HCT116 (cell line): ENCODE data around the gene MRPS34. TPM values are rescaled to one million over a fixed set of nuclear protein-coding genes. Genes with fewer than 3 reads are reported as not detected.

Experiments
- ATAC-seq: fragments of 200-7000 bp; cut with Tn5 transposase; 2 replicates; pipeline ENCODE4 v1.9.1; 2020; ENCODE audit warnings: mild to moderate bottlenecking, moderate library complexity
- BruUV-seq: library from RNA; stranded (reverse); fragments of 400-500 nt; replicated peaks from 2 replicates; lab custom pipeline; 2021; lab: Mats Ljungman, UMichigan
- CTCF ChIA-PET: fragments of 300-600 bp; sonication (Branson Sonifier 250); formaldehyde crosslinking; loops from one replicate; lab custom pipeline; 2021; ENCODE audit warnings: antibody characterized with exemption; lab: Charles Lee
- POLR2A ChIA-PET: fragments of 300-600, 350-600 bp; sonication (Branson Sonifier 250); formaldehyde crosslinking; loops from one replicate; lab custom pipeline; 2021; ENCODE audit warnings: antibody characterized with exemption; lab: Charles Lee
- RAD21 ChIA-PET, 2 experiments: fragments of 300-600 bp; sonication (Branson Sonifier 250); formaldehyde crosslinking; loops; one replicate each; lab custom pipeline; 2023; ENCODE audit warnings: low total read pairs in 2 of 2; ENCODE audit not compliant: uncharacterized antibody in 2 of 2, unreplicated experiment in 2 of 2, low non-redundant PET in 1 of 2; lab: Charles Lee
- DNase-seq: peaks from one replicate; pipeline ENCODE4 v3.0.0-alpha.2; 2010; ENCODE audit warnings: low read depth, low spot score
- H2AFZ ChIP-seq: fragments of 200-600 bp; shearing (Covaris generic), sonication (generic); 2 replicates; pipeline ENCODE4 v1.6.1; 2017; ENCODE audit warnings: low read depth, mixed run types, mixed read lengths, antibody characterized with exemption, low read length; ENCODE audit not compliant: poor library complexity, severe bottlenecking
- H3K27ac ChIP-seq: 2 replicates; pipeline ENCODE4 v1.5.1; 2012; ENCODE audit warnings: low read depth, low read length
- H3K27me3 ChIP-seq: fragments of 200-600 bp; sonication (generic); 2 replicates; pipeline ENCODE4 v1.6.1; 2016; ENCODE audit warnings: mixed run types, low read length, mixed read lengths; ENCODE audit not compliant: insufficient read depth
- H3K36me3 ChIP-seq, 2 experiments: fragments of 200-500 bp in 1 of 2; fragments of 200-600 bp in 1 of 2; sonication (Bioruptor generic) in 1 of 2; sonication (generic) in 1 of 2; 2 replicates each; pipeline versions ENCODE4 v1.5.1 to v1.6.1; 2014 to 2016; ENCODE audit warnings: low read length in 2 of 2, inconsistent platforms in 1 of 2, mixed read lengths in 1 of 2, mixed run types in 1 of 2; ENCODE audit not compliant: insufficient read depth in 2 of 2, control insufficient read depth in 1 of 2
- H3K4me1 ChIP-seq, 2 experiments: fragments of 200-600 bp in 1 of 2; sonication (generic) in 1 of 2; 2 replicates each; pipeline versions ENCODE4 v1.5.1 to v1.6.1; 2012 to 2017; ENCODE audit warnings: low read length in 2 of 2, inconsistent platforms in 1 of 2, mild to moderate bottlenecking in 1 of 2, mixed read lengths in 1 of 2, mixed run types in 1 of 2, moderate library complexity in 1 of 2; ENCODE audit not compliant: insufficient read depth in 2 of 2, control insufficient read depth in 1 of 2
- H3K4me2 ChIP-seq: fragments of 200-600 bp; sonication (generic); 2 replicates; pipeline ENCODE4 v1.6.1; 2017; ENCODE audit warnings: mixed run types, low read length, mixed read lengths
- H3K4me3 ChIP-seq, 2 experiments: fragments of 200-600 bp in 1 of 2; sonication (generic) in 1 of 2; replicated peaks in 1 of 2; 2 replicates each; pipeline ENCODE4 v1.5.1; 2011 to 2016; ENCODE audit warnings: low read length in 2 of 2, control low read depth in 1 of 2, low read depth in 1 of 2, mild to moderate bottlenecking in 1 of 2, mixed read lengths in 1 of 2, mixed run types in 1 of 2
- H3K79me2 ChIP-seq: fragments of 200-600 bp; sonication (generic); 2 replicates; pipeline ENCODE4 v1.6.1; 2017; ENCODE audit warnings: mild to moderate bottlenecking, mixed run types, low read length, moderate library complexity, mixed read lengths; ENCODE audit not compliant: insufficient read depth
- H3K9ac ChIP-seq: fragments of 200-600 bp; sonication (generic); 2 replicates; pipeline ENCODE4 v1.6.1; 2016; ENCODE audit warnings: low read length, mixed read lengths
- H3K9me2 ChIP-seq: fragments of 200-600 bp; sonication (generic), shearing (Covaris generic); 2 replicates; pipeline ENCODE4 v1.6.1; 2017; ENCODE audit warnings: mixed run types, mild to moderate bottlenecking, moderate library complexity; ENCODE audit not compliant: insufficient read depth
- H3K9me3 ChIP-seq, 2 experiments: fragments of 200-500 bp in 1 of 2; fragments of 200-600 bp in 1 of 2; sonication (Bioruptor generic) in 1 of 2; sonication (generic) in 1 of 2; 2 replicates each; pipeline ENCODE4 v1.6.1; 2014 to 2017; ENCODE audit warnings: low read length in 2 of 2, mixed read lengths in 2 of 2, inconsistent platforms in 1 of 2, low read depth in 1 of 2, mild to moderate bottlenecking in 1 of 2, mixed run types in 1 of 2, moderate library complexity in 1 of 2; ENCODE audit not compliant: control insufficient read depth in 1 of 2, insufficient read depth in 1 of 2
- H4K20me1 ChIP-seq: fragments of 200-600 bp; sonication (generic), shearing (Covaris generic); 2 replicates; pipeline ENCODE4 v1.6.1; 2017; ENCODE audit warnings: mixed run types, mild to moderate bottlenecking, moderate library complexity; ENCODE audit not compliant: insufficient read depth
- ATF3 ChIP-seq: IDR thresholded peaks from 2 replicates; pipeline ENCODE4 v1.6.1; 2012
- CBX3 ChIP-seq: IDR thresholded peaks from 2 replicates; pipeline ENCODE4 v1.6.1; 2012; ENCODE audit warnings: low read depth
- CEBPB ChIP-seq: IDR thresholded peaks from 2 replicates; pipeline ENCODE4 v1.6.1; 2012; ENCODE audit warnings: low read depth
- CTCF ChIP-seq, 3 experiments: fragments of 200-600 bp in 1 of 3; sonication (generic) in 1 of 3; IDR thresholded peaks in 2 of 3; conservative IDR thresholded peaks in 1 of 3; 2 replicates each; pipeline ENCODE4 v1.5.1; 2012 to 2017; ENCODE audit warnings: low read depth in 2 of 3, low read length in 2 of 3, antibody characterized with exemption in 1 of 3, borderline replicate concordance in 1 of 3, control low read depth in 1 of 3, mild to moderate bottlenecking in 1 of 3, mixed read lengths in 1 of 3, mixed run types in 1 of 3, moderate library complexity in 1 of 3; ENCODE audit not compliant: insufficient read depth in 1 of 3
- EGR1 ChIP-seq: IDR thresholded peaks from 2 replicates; pipeline ENCODE4 v1.6.1; 2012; ENCODE audit warnings: low read depth
- ELF1 ChIP-seq: IDR thresholded peaks from 2 replicates; pipeline ENCODE4 v1.6.1; 2012; ENCODE audit warnings: low read depth, borderline replicate concordance
- FOSL1 ChIP-seq: IDR thresholded peaks from 2 replicates; pipeline ENCODE4 v1.6.1; 2012; ENCODE audit warnings: low read depth
- MAX ChIP-seq: IDR thresholded peaks from 2 replicates; pipeline ENCODE4 v1.6.1; 2012
- POLR2A ChIP-seq: IDR thresholded peaks from 2 replicates; pipeline ENCODE4 v1.7.0; 2011; ENCODE audit warnings: borderline replicate concordance; ENCODE audit not compliant: insufficient read depth, insufficient read length; ENCODE audit errors: extremely low read depth
- POLR2AphosphoS5 ChIP-seq: IDR thresholded peaks from 2 replicates; pipeline ENCODE4 v1.6.1; 2011; ENCODE audit warnings: mild to moderate bottlenecking, low read depth, low read length, moderate library complexity
- RAD21 ChIP-seq: IDR thresholded peaks from 2 replicates; pipeline ENCODE4 v1.6.1; 2012; ENCODE audit warnings: low read depth, mild to moderate bottlenecking
- REST ChIP-seq: IDR thresholded peaks from 2 replicates; pipeline ENCODE4 v1.6.1; 2012; ENCODE audit warnings: low read depth
- SIN3A ChIP-seq: IDR thresholded peaks from 2 replicates; pipeline ENCODE4 v1.6.1; 2012; ENCODE audit warnings: low read depth
- SP1 ChIP-seq: IDR thresholded peaks from 2 replicates; pipeline ENCODE4 v1.6.1; 2012; ENCODE audit warnings: low read depth
- SRF ChIP-seq: IDR thresholded peaks from 2 replicates; pipeline ENCODE4 v1.6.1; 2012; ENCODE audit warnings: low read depth
- TCF7L2 ChIP-seq: IDR thresholded peaks from 2 replicates; pipeline ENCODE4 v1.7.0; 2011; ENCODE audit warnings: borderline replicate concordance, inconsistent platforms; ENCODE audit not compliant: insufficient read depth, insufficient read length; ENCODE audit errors: extremely low read depth
- ZFX ChIP-seq: fragments of 450-650 bp; IDR thresholded peaks from 2 replicates; pipeline ENCODE4 v1.6.1; 2017
- ZNF274 ChIP-seq: fragments of 200-500 bp; sonication (Bioruptor generic); IDR thresholded peaks from 2 replicates; pipeline ENCODE4 v1.6.1; 2014; ENCODE audit warnings: mild to moderate bottlenecking, low read depth, low read length, inconsistent platforms
- intact Hi-C: fragments of 100-400 bp; cut with micrococcal nuclease; formaldehyde crosslinking; loops from 2 replicates; pipeline ENCODE4 v1.10.0; 2022
- total RNA-seq: library from RNA; stranded (reverse); gene quantifications from one replicate; pipeline ENCODE4 v1.2.1, GENCODE V29; 2021; ENCODE audit not compliant: unreplicated experiment

MRPS34 gene
- total RNA-seq, 1 experiment from 2014 or later: 200 TPM

- no peaks in the 10 kb centered on the region for H3K9me3 ChIP-seq
- CTCF ChIA-PET: no interaction called here
- H3K4me1 ChIP-seq: peaks cover 7% of the 10 kb centered on the region in 2 experiments
- BruUV-seq: no TSS peak
- 0 out of 4 replicates have a peak, but pooled peaks cover 2 to 5% of the 10 kb centered on the region in 2 experiments for H3K36me3 ChIP-seq
- no peak for ATAC-seq
- H2AFZ ChIP-seq: no peak overlapping the region
- DNase-seq: no peak
- H3K79me2 ChIP-seq: no peaks in the 10 kb centered on the region
- TF ChIP-seq FOSL1: no peak
- TF ChIP-seq ZFX: no peak
- TF ChIP-seq ZNF274: no peak
- TF ChIP-seq CBX3: no peak
- no peak for TF ChIP-seq POLR2A
- no peak for TF ChIP-seq SIN3A
- no peak for TF ChIP-seq SP1
- TF ChIP-seq RAD21: no peak
- TF ChIP-seq POLR2AphosphoS5: no peak
- no peak for TF ChIP-seq CTCF (IDR thresholded peaks at IDR 0.05 in 2 of 3, conservative IDR thresholded peaks at IDR 0.05 in 1 of 3; ENCODE audit: borderline replicate concordance in 1 of 3, insufficient read depth in 1 of 3, low read depth in 2 of 3, low read length in 2 of 3)
- TF ChIP-seq ELF1: no peak
- TF ChIP-seq SRF: no peak
- no peak for TF ChIP-seq ATF3
- TF ChIP-seq MAX: no peak
- no peak for TF ChIP-seq REST
- no peak for TF ChIP-seq CEBPB
- no peak for TF ChIP-seq TCF7L2
- TF ChIP-seq EGR1: no peak
- TF ChIP-seq, all 23 proteins: peak for 0
- no peak overlapping the region for H3K9ac ChIP-seq
- no peaks in the 10 kb centered on the region for H4K20me1 ChIP-seq
- ChIA-PET RAD21 (no interaction called here), POLR2A (no interaction called here)
- no peaks in the 10 kb centered on the region for H3K9me2 ChIP-seq
- no peak overlapping the region for H3K4me3 ChIP-seq
- intact Hi-C loops: no loop called here
- no peaks in the 10 kb centered on the region for H3K27me3 ChIP-seq
- no peak overlapping the region for H3K4me2 ChIP-seq
- no peak overlapping the region for H3K27ac ChIP-seq
Measured at GRCh38 chr16:1820946-1821290, 48.0 kb upstream of the MRPS34 start.
